MCF 10A (cell line): ENCODE data around the gene KIAA0825. TPM values are rescaled to one million over a fixed set of nuclear protein-coding genes. Genes with fewer than 3 reads are reported as not detected.
"Not testable (repeated sequence)": the region's sequence is repeated elsewhere in the genome, so short reads cannot be mapped to it uniquely, and the experiment has no call there.

Experiments
- BruUV-seq: library from RNA; stranded (reverse); fragments of 400-500 nt; replicated peaks from 2 replicates; lab custom pipeline; 2021; lab: Mats Ljungman, UMichigan
- CTCF ChIA-PET: fragments of 300-600 bp; sonication (Branson Sonifier 250); formaldehyde crosslinking; extraction: SDS; loops from one replicate; lab custom pipeline; 2021; ENCODE audit warnings: antibody characterized with exemption, inconsistent platforms; lab: Yijun Ruan, JAX
- POLR2A ChIA-PET: fragments of 300-600, 350-650 bp; sonication (Branson Sonifier 250); formaldehyde crosslinking; extraction: SDS; loops from one replicate; lab custom pipeline; 2020; ENCODE audit warnings: antibody characterized with exemption, inconsistent platforms; lab: Yijun Ruan, JAX
- DNase-seq: peaks from one replicate; pipeline ENCODE4 v3.0.0-alpha.2; 2018; ENCODE audit not compliant: unreplicated experiment
- H3K27ac Mint-ChIP-seq: one replicate; pipeline ENCODE4 v1.8.0; 2022; ENCODE audit warnings: mild to moderate bottlenecking, low read depth, mixed read lengths; ENCODE audit not compliant: unreplicated experiment
- H3K27me3 Mint-ChIP-seq: one replicate; pipeline ENCODE4 v1.8.0; 2022; ENCODE audit warnings: mixed read lengths; ENCODE audit not compliant: insufficient read depth, unreplicated experiment
- H3K36me3 Mint-ChIP-seq: one replicate; pipeline ENCODE4 v1.8.0; 2022; ENCODE audit warnings: mild to moderate bottlenecking, moderate library complexity, mixed read lengths; ENCODE audit not compliant: insufficient read depth, unreplicated experiment
- H3K4me1 Mint-ChIP-seq: one replicate; pipeline ENCODE4 v1.8.0; 2022; ENCODE audit warnings: mixed read lengths; ENCODE audit not compliant: insufficient read depth, unreplicated experiment
- H3K4me3 Mint-ChIP-seq: one replicate; pipeline ENCODE4 v1.8.0; 2022; ENCODE audit warnings: mild to moderate bottlenecking, moderate library complexity, mixed read lengths; ENCODE audit not compliant: unreplicated experiment
- H3K9me3 Mint-ChIP-seq: one replicate; pipeline ENCODE4 v1.8.0; 2022; ENCODE audit warnings: mixed read lengths; ENCODE audit not compliant: unreplicated experiment
- CTCF ChIP-seq: fragments of 200-600 bp; IDR thresholded peaks from one replicate; pipeline ENCODE4 v1.8.0; 2022; ENCODE audit warnings: antibody characterized with exemption, mild to moderate bottlenecking; ENCODE audit not compliant: unreplicated experiment
- intact Hi-C: fragments of 100-400 bp; cut with micrococcal nuclease; formaldehyde crosslinking; loops from 2 replicates; pipeline ENCODE4 v1.14.1; 2022
- total RNA-seq: library from RNA; stranded (reverse); gene quantifications from 2 replicates; pipeline ENCODE4 v1.2.3, GENCODE V29; 2022

The KIAA0825 gene
- total RNA-seq, 1 experiment from 2014 or later, result 2.1 TPM

- H3K27ac Mint-ChIP-seq, result no peak overlapping the region
- no peak overlapping the region for H3K4me3 Mint-ChIP-seq
- H3K9me3 Mint-ChIP-seq, result peaks cover 20% of the 10 kb centered on the region
- no peaks in the 10 kb centered on the region for H3K36me3 Mint-ChIP-seq
- ChIA-PET CTCF (interaction anchor here (0.6 kb wide), 1 partner anchor 397 kb away, joined by 4 read pairs; no protein-coding TSS in a partner anchor), POLR2A (no interaction called here)
- no peak for DNase-seq
- H3K27me3 Mint-ChIP-seq, result no peaks in the 10 kb centered on the region
- TF ChIP-seq CTCF, result no peak
- intact Hi-C loops, result no loop called here
- no TSS peak for BruUV-seq
- H3K4me1 Mint-ChIP-seq, result no peaks in the 10 kb centered on the region
Measured at GRCh38 chr5:94130077-94130476, 488.3 kb downstream of the KIAA0825 start.

- POLR2A ChIA-PET, result no interaction called here
Measured at GRCh38 chr5:94125107-94125506, 493.3 kb downstream of the KIAA0825 start.

GRCh38 chr5:94116317-94116716 is 502.1 kb downstream of the KIAA0825 start:
- H3K9me3 Mint-ChIP-seq, H3K4me1 Mint-ChIP-seq, intact Hi-C loops, POLR2A ChIA-PET, H3K27ac Mint-ChIP-seq, CTCF ChIA-PET, DNase-seq, H3K36me3 Mint-ChIP-seq, H3K4me3 Mint-ChIP-seq, H3K27me3 Mint-ChIP-seq, BruUV-seq: not testable (repeated sequence)

More at GRCh38 chr5:94125107-94125506, 493.3 kb downstream of the KIAA0825 start:
- TF ChIP-seq CTCF, result no peak
- Mint-ChIP-seq H3K9me3 (peaks cover 13% of the 10 kb centered on the region), H3K4me1 (no peaks in the 10 kb centered on the region), H3K4me3 (no peak overlapping the region), H3K27me3 (no peaks in the 10 kb centered on the region), H3K36me3 (no peaks in the 10 kb centered on the region), H3K27ac (no peak overlapping the region)
- no peak for DNase-seq
- intact Hi-C loops, result no loop called here
- no TSS peak for BruUV-seq
- CTCF ChIA-PET, result interaction anchor here (0.7 kb wide), 1 partner anchor 27 kb away, joined by 3 read pairs; no protein-coding TSS in a partner anchor

- TF ChIP-seq CTCF, result no peak
Measured at GRCh38 chr5:94113087-94113486, 505.3 kb downstream of the KIAA0825 start.

More at GRCh38 chr5:94113087-94113486, 505.3 kb downstream of the KIAA0825 start:
- Mint-ChIP-seq H3K36me3 (peaks cover 8% of the 10 kb centered on the region), H3K4me1 (peaks cover 13% of the 10 kb centered on the region), H3K4me3 (no peak overlapping the region), H3K27me3 (no peaks in the 10 kb centered on the region), H3K9me3 (peaks cover 6% of the 10 kb centered on the region), H3K27ac (no peak overlapping the region)
- no TSS peak for BruUV-seq
- POLR2A ChIA-PET, result no interaction called here
- CTCF ChIA-PET, result interaction anchor here (0.6 kb wide), 1 partner anchor 366 kb away, joined by 4 read pairs; no protein-coding TSS in a partner anchor
- intact Hi-C loops, result no loop called here
- no peak for DNase-seq
